GM12891 (cell line): ENCODE data around the gene NOTCH4.

Source experiments
- POLR2A ChIP-seq: IDR thresholded peaks from 2 replicates; pipeline ENCODE4 v1.6.1; 2011; ENCODE audit warnings: low read depth, low read length, control low read depth
- POLR2AphosphoS5 ChIP-seq: IDR thresholded peaks from 2 replicates; pipeline ENCODE4 v1.6.1; 2011; ENCODE audit warnings: low read depth, low read length, control low read depth
- TAF1 ChIP-seq: IDR thresholded peaks from 2 replicates; pipeline ENCODE4 v1.6.1; 2011; ENCODE audit warnings: low read depth, low read length, control low read depth

DNA sequence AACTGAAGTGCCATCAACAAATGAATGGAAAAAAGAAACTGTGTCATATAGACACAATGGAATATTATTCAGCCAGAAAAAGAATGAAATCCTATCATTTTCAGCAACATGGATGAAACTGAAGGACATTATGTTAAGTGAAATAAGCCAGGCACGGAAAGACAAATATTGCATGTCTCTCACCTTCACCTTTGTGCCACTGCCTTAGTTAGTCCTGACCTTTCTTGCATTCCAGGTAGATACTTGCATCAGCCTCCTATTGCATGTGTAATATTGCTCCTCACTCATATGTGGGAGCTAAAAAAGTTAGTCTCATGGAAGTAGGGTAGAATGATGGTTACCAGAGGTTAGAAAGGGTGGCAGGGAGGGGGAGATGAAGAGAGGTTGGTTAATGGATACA lies 14.9 kb downstream of the NOTCH4 start:
- TF ChIP-seq POLR2A (no peak), POLR2AphosphoS5 (no peak), TAF1 (no peak)
